Measurements from ENCODE around the gene FBXO48. TPM values are rescaled to one million over a fixed set of nuclear protein-coding genes. Genes with fewer than 3 reads are reported as not detected.

The FBXO48 gene
- total and polyA plus RNA-seq, 2 of the 4 experiments (the other 2 are of a cell fraction): 0.18 to 0.43 TPM

GRCh38 chr2:68487773-68488355 is 20.8 kb upstream of the FBXO48 start (continued):
- TF ChIP-seq RCOR1 (IDR thresholded peaks at IDR 0.05; ENCODE audit: insufficient replicate concordance, low read length): no peak

GRCh38 chr2:68483011-68483410 is 15.9 kb upstream of the FBXO48 start:
- Histone ChIP-seq H4K8ac (ENCODE audit: low read depth in 2 of 2, low read length in 2 of 2) (no peak overlapping the region), H2BK20ac (ENCODE audit: low read depth, low read length) (no peak overlapping the region), H3K56ac (ENCODE audit: extremely low read depth, insufficient read depth, low read length) (no peak overlapping the region), H2AK9ac (replicated peaks; ENCODE audit: low read depth, low read length, poor library complexity) (no peak overlapping the region), H3K9me3 (ENCODE audit: control insufficient read depth, insufficient read depth, low read length) (no peaks in the 10 kb centered on the region), H3K4me1 (ENCODE audit: control insufficient read depth, insufficient read depth, low read length) (peaks cover 3% of the 10 kb centered on the region), H3K18ac (ENCODE audit: low read depth, low read length) (no peak overlapping the region), H4K91ac (ENCODE audit: insufficient read depth, low read depth, low read length) (no peak overlapping the region), H2AFZ (replicated peaks; ENCODE audit: low read length, poor library complexity) (no peak overlapping the region), H3K23ac (ENCODE audit: low read depth, low read length) (no peak overlapping the region), H3K27me3 (ENCODE audit: control insufficient read depth, insufficient read depth, low read length) (no peaks in the 10 kb centered on the region), H3K4ac (ENCODE audit: low read depth, low read length) (no peak overlapping the region), H2BK5ac (ENCODE audit: low read depth, low read length, poor library complexity, severe bottlenecking) (no peak overlapping the region), H3K14ac (replicated peaks; ENCODE audit: low read depth, low read length) (no peak overlapping the region), H3K9ac (ENCODE audit: low read depth, low read length) (no peak overlapping the region), H3K4me2 (ENCODE audit: low read depth, low read length) (no peak overlapping the region), H4K5ac (ENCODE audit: low read depth, low read length) (no peak overlapping the region), H2BK120ac (ENCODE audit: low read depth, low read length) (no peak overlapping the region), H4K20me1 (ENCODE audit: insufficient read depth, low read length) (no peaks in the 10 kb centered on the region), H3K27ac (ENCODE audit: insufficient read depth, low read length) (no peak overlapping the region), H2AK5ac (ENCODE audit: low read depth, low read length) (no peak overlapping the region), H3K4me3 (ENCODE audit: insufficient read depth, low read depth, low read length) (no peak overlapping the region), H3K79me1 (ENCODE audit: low read depth in 1 of 2, low read length in 2 of 2) (peaks cover 0 to 10% of the 10 kb centered on the region in 2 experiments; a peak in 2 of 4 replicates), H3K36me3 (ENCODE audit: control insufficient read depth, insufficient read depth, low read length) (no peaks in the 10 kb centered on the region), H2BK15ac (ENCODE audit: low read depth, low read length) (no peak overlapping the region), H3K9me1 (ENCODE audit: insufficient read depth, low read length) (peaks cover 5% of the 10 kb centered on the region; the same call in 1 of the 2 replicates)
- DNase-seq: no peak
- no peak for TF ChIP-seq CEBPB (IDR thresholded peaks at IDR 0.05; ENCODE audit: low read depth, low read length)
- no peak for TF ChIP-seq MAZ (IDR thresholded peaks at IDR 0.05; ENCODE audit: borderline replicate concordance, low read depth, low read length)
- no peak for TF ChIP-seq USF2 (IDR thresholded peaks at IDR 0.05; ENCODE audit: low read depth, low read length)
- TF ChIP-seq CHD1 (IDR thresholded peaks at IDR 0.05; ENCODE audit: low read depth, low read length): no peak
- no peak for TF ChIP-seq RAD21 (IDR thresholded peaks at IDR 0.05; ENCODE audit: low read length)
- no peak for TF ChIP-seq MXI1 (IDR thresholded peaks at IDR 0.05; ENCODE audit: borderline replicate concordance, low read depth, low read length)
- no peak for TF ChIP-seq NFE2L2 (IDR thresholded peaks at IDR 0.05; ENCODE audit: low read depth, low read length)
- TF ChIP-seq CTCF (conservative IDR thresholded peaks at IDR 0.05; ENCODE audit: low read depth, low read length): no peak
- no peak for TF ChIP-seq RFX5 (IDR thresholded peaks at IDR 0.05; ENCODE audit: low read depth, low read length)
- no peak for TF ChIP-seq RCOR1 (IDR thresholded peaks at IDR 0.05; ENCODE audit: insufficient replicate concordance, low read length)
- no peak for TF ChIP-seq FOS (IDR thresholded peaks at IDR 0.05; ENCODE audit: low read depth, low read length)
- TF ChIP-seq ELK1 (IDR thresholded peaks at IDR 0.05; ENCODE audit: borderline replicate concordance, low read depth, low read length): no peak
- no peak for ATAC-seq (ENCODE audit: low read depth)
- dilution Hi-C loops (cut with HindIII; ENCODE audit: low sequenced_read_pairs, unreplicated experiment): no loop called here
- intact Hi-C loops (cut with micrococcal nuclease): no loop called here
- no TSS peak for BruUV-seq (replicated peaks)
- ChIA-PET POLR2A (ENCODE audit: unreplicated experiment) (no interaction called here), CTCF (interaction anchor here (1.9 kb wide), 1 partner anchor 442 kb away, joined by 6 read pairs; no protein-coding TSS in a partner anchor)
- WGBS, 2 experiments (ENCODE audit: extremely low coverage in 2 of 2, insufficient read length in 1 of 2): 70% methylated on average over 2 of the region's 3 CpGs; no CpG with 5 or more reads in 1 of the 2 experiments
- in situ Hi-C loops (cut with MboI; ENCODE audit: low sequenced_read_pairs): loop anchor here (25.0 kb wide), 1 partner anchor 104 kb away; no protein-coding TSS in a partner anchor

Data from IMR-90 (cell line).